WTC11 (cell line): ENCODE measurements around the gene LRRC3C.

Experiments
- ATF3 ChIP-seq: sonication (generic); formaldehyde crosslinking; conservative IDR thresholded peaks from 2 replicates; pipeline ENCODE4 v1.8.1; 2022; ENCODE audit warnings: mild to moderate bottlenecking, missing genetic modification reagents
- CREB1 ChIP-seq: sonication (generic); formaldehyde crosslinking; IDR thresholded peaks from 2 replicates; pipeline ENCODE4 v1.8.0; 2023; ENCODE audit warnings: mild to moderate bottlenecking, missing genetic modification reagents
- HMGXB4 ChIP-seq: sonication (generic); formaldehyde crosslinking; IDR thresholded peaks from 2 replicates; pipeline ENCODE4 v1.8.1; 2023; ENCODE audit warnings: mild to moderate bottlenecking, moderate library complexity, missing genetic modification reagents
- STAT6 ChIP-seq: sonication (generic); formaldehyde crosslinking; conservative IDR thresholded peaks from 2 replicates; pipeline ENCODE4 v1.8.1; 2023; ENCODE audit warnings: mild to moderate bottlenecking, low read depth, missing genetic modification reagents, moderate library complexity
- ZNF671 ChIP-seq: fragments of 250-450 bp; sonication (Bioruptor Pico); IDR thresholded peaks from 2 replicates; pipeline ENCODE4 v1.8.0; 2021; ENCODE audit warnings: mild to moderate bottlenecking
- TF ChIP-seq, protein P1 (sequence below): fragments of 200-600 bp; IDR thresholded peaks from 2 replicates; pipeline ENCODE4 v1.8.0; 2022; ENCODE audit warnings: antibody characterized with exemption

DNA sequence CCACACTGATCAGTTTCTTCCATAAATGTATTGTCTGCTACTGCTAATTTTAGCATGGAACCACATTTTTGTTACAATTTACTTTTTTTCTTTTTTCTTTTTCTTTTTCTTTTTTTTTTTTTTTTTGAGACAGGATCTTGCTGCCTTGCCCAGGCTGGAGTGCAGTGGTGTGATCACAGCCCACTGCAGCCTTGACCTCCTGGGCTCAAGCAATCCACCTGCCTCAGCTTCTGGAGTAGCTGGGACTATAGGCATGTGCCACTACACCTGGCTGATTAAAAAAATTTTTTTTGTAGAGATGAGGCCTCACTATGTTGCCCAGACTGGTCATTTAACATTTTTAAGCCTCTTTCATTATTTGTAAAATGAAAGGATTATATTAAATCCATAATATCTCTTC lies 40.5 kb upstream of the LRRC3C start:
- no peak for TF ChIP-seq ZNF671 (CRISPR knock-in tag)
- no peak for TF ChIP-seq ATF3 (CRISPR knock-in tag)
- TF ChIP-seq HMGXB4 (CRISPR knock-in tag), result no peak
- no peak for TF ChIP-seq STAT6 (CRISPR knock-in tag)
- TF ChIP-seq, protein P1, sequence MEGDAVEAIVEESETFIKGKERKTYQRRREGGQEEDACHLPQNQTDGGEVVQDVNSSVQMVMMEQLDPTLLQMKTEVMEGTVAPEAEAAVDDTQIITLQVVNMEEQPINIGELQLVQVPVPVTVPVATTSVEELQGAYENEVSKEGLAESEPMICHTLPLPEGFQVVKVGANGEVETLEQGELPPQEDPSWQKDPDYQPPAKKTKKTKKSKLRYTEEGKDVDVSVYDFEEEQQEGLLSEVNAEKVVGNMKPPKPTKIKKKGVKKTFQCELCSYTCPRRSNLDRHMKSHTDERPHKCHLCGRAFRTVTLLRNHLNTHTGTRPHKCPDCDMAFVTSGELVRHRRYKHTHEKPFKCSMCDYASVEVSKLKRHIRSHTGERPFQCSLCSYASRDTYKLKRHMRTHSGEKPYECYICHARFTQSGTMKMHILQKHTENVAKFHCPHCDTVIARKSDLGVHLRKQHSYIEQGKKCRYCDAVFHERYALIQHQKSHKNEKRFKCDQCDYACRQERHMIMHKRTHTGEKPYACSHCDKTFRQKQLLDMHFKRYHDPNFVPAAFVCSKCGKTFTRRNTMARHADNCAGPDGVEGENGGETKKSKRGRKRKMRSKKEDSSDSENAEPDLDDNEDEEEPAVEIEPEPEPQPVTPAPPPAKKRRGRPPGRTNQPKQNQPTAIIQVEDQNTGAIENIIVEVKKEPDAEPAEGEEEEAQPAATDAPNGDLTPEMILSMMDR, result no peak
- TF ChIP-seq CREB1 (CRISPR knock-in tag), result no peak
